ENCODE results near the gene KIRREL3. TPM values are rescaled to one million over a fixed set of nuclear protein-coding genes. Genes with fewer than 3 reads are reported as not detected.
"Not testable (repeated sequence)": the region's sequence is repeated elsewhere in the genome, so short reads cannot be mapped to it uniquely, and the experiment has no call there.

Gene KIRREL3
- total RNA-seq, 1 experiment from 2014 or later: 2.2 TPM

- Histone ChIP-seq H3K4me1 (replicated peaks; ENCODE audit: insufficient read depth) (peaks cover 51% of the 10 kb centered on the region), H3K4me2 (no peak overlapping the region), H4K20me1 (ENCODE audit: insufficient read depth) (no peaks in the 10 kb centered on the region; the same call in 1 of the 2 replicates), H3K9me3 (ENCODE audit: insufficient read depth, low read depth) (no peaks in the 10 kb centered on the region), H3K27ac (no peak overlapping the region), H3K79me2 (ENCODE audit: low read depth) (peaks cover 79% of the 10 kb centered on the region), H2AFZ (no peak overlapping the region), H3K36me3 (ENCODE audit: low read depth) (peaks cover 5% of the 10 kb centered on the region; the same call in 1 of the 2 replicates), H3K9me2 (ENCODE audit: insufficient read depth) (no peaks in the 10 kb centered on the region), H3K27me3 (ENCODE audit: insufficient read depth, low read depth) (no peaks in the 10 kb centered on the region), H3K4me3 (no peak overlapping the region), H3F3A (ENCODE audit: insufficient read depth, low read depth) (peaks cover 9% of the 10 kb centered on the region)
- BruUV-seq (replicated peaks): no TSS peak
- POLR2A ChIA-PET (ENCODE audit: unreplicated experiment): no interaction called here
- CTCF ChIA-PET: no interaction called here
- no peak for DNase-seq
- TF ChIP-seq EZH2 (IDR thresholded peaks at IDR 0.05; ENCODE audit: low read depth): no peak
- no peak for TF ChIP-seq CTCF (conservative IDR thresholded peaks at IDR 0.05)
- intact Hi-C loops (cut with micrococcal nuclease; ENCODE audit: unreplicated experiment): no loop called here
Observed at GRCh38 chr11:126380909-126381308, 619.7 kb downstream of the KIRREL3 start.

- H3K36me3 ChIP-seq (ENCODE audit: low read depth): peaks cover 5% of the 10 kb centered on the region; the same call in 1 of the 2 replicates
- H4K20me1 ChIP-seq (ENCODE audit: insufficient read depth): peaks cover 3% of the 10 kb centered on the region; the same call in 1 of the 2 replicates
- ChIA-PET POLR2A (ENCODE audit: unreplicated experiment) (no interaction called here), CTCF (no interaction called here)
- no peak overlapping the region for H3K4me3 ChIP-seq
- intact Hi-C loops (cut with micrococcal nuclease; ENCODE audit: unreplicated experiment): no loop called here
- no peak for DNase-seq
- no peak overlapping the region for H3K4me2 ChIP-seq
- no peaks in the 10 kb centered on the region for H3K9me3 ChIP-seq (ENCODE audit: insufficient read depth, low read depth)
- no TSS peak for BruUV-seq (replicated peaks)
- H3K27me3 ChIP-seq (ENCODE audit: insufficient read depth, low read depth): no peaks in the 10 kb centered on the region
- H3K9me2 ChIP-seq (ENCODE audit: insufficient read depth): no peaks in the 10 kb centered on the region
- H3K4me1 ChIP-seq (replicated peaks; ENCODE audit: insufficient read depth): peaks cover 32% of the 10 kb centered on the region
- H3K79me2 ChIP-seq (ENCODE audit: low read depth): peaks cover 73% of the 10 kb centered on the region
- H3F3A ChIP-seq (ENCODE audit: insufficient read depth, low read depth): no peaks in the 10 kb centered on the region
- H3K27ac ChIP-seq: no peak overlapping the region
- H2AFZ ChIP-seq: no peak overlapping the region
- TF ChIP-seq EZH2 (IDR thresholded peaks at IDR 0.05; ENCODE audit: low read depth): no peak
- TF ChIP-seq CTCF (conservative IDR thresholded peaks at IDR 0.05): no peak
Observed at GRCh38 chr11:126378763-126379162, 621.8 kb downstream of the KIRREL3 start.

GRCh38 chr11:126375726-126376125, 624.8 kb downstream of the KIRREL3 start:
- intact Hi-C loops (cut with micrococcal nuclease; ENCODE audit: unreplicated experiment): no loop called here
- Histone ChIP-seq H3K36me3 (ENCODE audit: low read depth) (peaks cover 5% of the 10 kb centered on the region; the same call in 1 of the 2 replicates), H3K4me2 (no peak overlapping the region), H4K20me1 (ENCODE audit: insufficient read depth) (peaks cover 8% of the 10 kb centered on the region; the same call in 1 of the 2 replicates), H3K27me3 (ENCODE audit: insufficient read depth, low read depth) (no peaks in the 10 kb centered on the region), H3K9me2 (ENCODE audit: insufficient read depth) (no peaks in the 10 kb centered on the region), H3K4me1 (replicated peaks; ENCODE audit: insufficient read depth) (peaks cover 28% of the 10 kb centered on the region), H3K79me2 (ENCODE audit: low read depth) (peaks cover 91% of the 10 kb centered on the region), H3F3A (ENCODE audit: insufficient read depth, low read depth) (peaks cover 6% of the 10 kb centered on the region; the same call in 1 of the 2 replicates), H2AFZ (no peak overlapping the region), H3K9me3 (ENCODE audit: insufficient read depth, low read depth) (no peaks in the 10 kb centered on the region), H3K4me3 (no peak overlapping the region), H3K27ac (no peak overlapping the region)
- ChIA-PET POLR2A (ENCODE audit: unreplicated experiment) (no interaction called here), CTCF (no interaction called here)
- TF ChIP-seq EZH2 (IDR thresholded peaks at IDR 0.05; ENCODE audit: low read depth) (no peak), CTCF (conservative IDR thresholded peaks at IDR 0.05) (no peak)
- DNase-seq: no peak
- BruUV-seq (replicated peaks): no TSS peak

GRCh38 chr11:126374562-126375300, 625.8 kb downstream of the KIRREL3 start:
- H3K4me2 ChIP-seq; H2AFZ ChIP-seq; intact Hi-C loops (cut with micrococcal nuclease; ENCODE audit: unreplicated experiment); POLR2A ChIA-PET (ENCODE audit: unreplicated experiment); H4K20me1 ChIP-seq (ENCODE audit: insufficient read depth); BruUV-seq (replicated peaks); H3K9me3 ChIP-seq (ENCODE audit: insufficient read depth, low read depth); H3K27me3 ChIP-seq (ENCODE audit: insufficient read depth, low read depth); DNase-seq; H3F3A ChIP-seq (ENCODE audit: insufficient read depth, low read depth); H3K36me3 ChIP-seq (ENCODE audit: low read depth); H3K9me2 ChIP-seq (ENCODE audit: insufficient read depth); H3K27ac ChIP-seq; H3K4me3 ChIP-seq: not testable (repeated sequence)
- Histone ChIP-seq H3K79me2 (ENCODE audit: low read depth) (peaks cover 91% of the 10 kb centered on the region), H3K4me1 (replicated peaks; ENCODE audit: insufficient read depth) (peaks cover 18% of the 10 kb centered on the region)
- CTCF ChIA-PET: interaction anchor here (0.6 kb wide), 1 partner anchor 9 kb away, joined by 6 read pairs; no protein-coding TSS in a partner anchor

- Histone ChIP-seq H3K79me2 (ENCODE audit: low read depth) (peaks cover 91% of the 10 kb centered on the region), H3K4me2 (peak overlapping the region; percentile 36), H3K4me1 (replicated peaks; ENCODE audit: insufficient read depth) (peaks cover 24% of the 10 kb centered on the region), H3K27ac (peak overlapping the region; percentile 60)
- DNase-seq: peak; percentile 57 to 68
- H2AFZ ChIP-seq; H3K36me3 ChIP-seq (ENCODE audit: low read depth); H3K9me3 ChIP-seq (ENCODE audit: insufficient read depth, low read depth); H4K20me1 ChIP-seq (ENCODE audit: insufficient read depth); H3K9me2 ChIP-seq (ENCODE audit: insufficient read depth); CTCF ChIA-PET; intact Hi-C loops (cut with micrococcal nuclease; ENCODE audit: unreplicated experiment); BruUV-seq (replicated peaks); H3K4me3 ChIP-seq; H3K27me3 ChIP-seq (ENCODE audit: insufficient read depth, low read depth); H3F3A ChIP-seq (ENCODE audit: insufficient read depth, low read depth): not testable (repeated sequence)
- POLR2A ChIA-PET (ENCODE audit: unreplicated experiment): interaction anchor here (0.6 to 0.7 kb wide), 2 partner anchors 20 to 27 kb away, joined by 3 to 4 read pairs; no protein-coding TSS in a partner anchor
Observed at GRCh38 chr11:126373389-126374066, 627.0 kb downstream of the KIRREL3 start.
